T-cell (primary cell): Measurements from ENCODE around the gene KCNN2. TPM values are rescaled to one million over a fixed set of nuclear protein-coding genes. Genes with fewer than 3 reads are reported as not detected.

Experiments used
- ATAC-seq, 4 experiments: fragments of 200-7000 bp in 3 of 4; fragments of 150-1000 bp in 1 of 4; cut with Tn5 transposase; replicated peaks in 1 of 4; 1 replicate in 3 of 4; 2 replicates in 1 of 4; pipeline ENCODE4 v1.10.0; 2021; ENCODE audit warnings: moderate library complexity in 3 of 4, mild to moderate bottlenecking in 2 of 4, moderate number of reproducible peaks in 1 of 4
- CTCF ChIA-PET, 2 donors: fragments of 300-600 bp; sonication (Branson Sonifier 250); formaldehyde crosslinking; loops; one replicate each; lab custom pipeline; 2022; ENCODE audit warnings: antibody characterized with exemption in 2 of 2; lab: Charles Lee
- POLR2A ChIA-PET, 2 donors: fragments of 300-600 bp; sonication (Branson Sonifier 250); formaldehyde crosslinking; loops; one replicate each; lab custom pipeline; 2022; ENCODE audit warnings: antibody characterized with exemption in 2 of 2; lab: Charles Lee
- DNase-seq, 35 experiments: peaks; one replicate each; pipeline versions ENCODE4 v3.0.0 to v3.0.0-alpha.2; 2013 to 2023
- H3K27ac ChIP-seq: one replicate; pipeline ENCODE4 v1.5.1; 2013; ENCODE audit warnings: low read length
- H3K27me3 ChIP-seq, 2 experiments: replicated peaks in 1 of 2; 1 replicate in 1 of 2; 2 replicates in 1 of 2; pipeline versions ENCODE4 v1.6.1 to v1.7.0; 2013; ENCODE audit warnings: low read length in 1 of 2, mixed read lengths in 1 of 2; ENCODE audit not compliant: control insufficient read depth in 2 of 2, insufficient read depth in 2 of 2; ENCODE audit errors: extremely low read depth in 1 of 2
- H3K36me3 ChIP-seq, 2 donors: 1 replicate in 1 of 2; 2 replicates in 1 of 2; pipeline versions ENCODE4 v1.6.1 to v1.7.0; 2013; ENCODE audit warnings: low read length in 1 of 2; ENCODE audit not compliant: control insufficient read depth in 2 of 2, insufficient read depth in 1 of 2; ENCODE audit errors: extremely low read depth in 1 of 2
- H3K4me1 ChIP-seq, 2 experiments: 1 replicate in 1 of 2; 2 replicates in 1 of 2; pipeline versions ENCODE4 v1.6.1 to v1.7.0; 2013; ENCODE audit warnings: low read length in 2 of 2, mixed read lengths in 1 of 2; ENCODE audit not compliant: insufficient read depth in 2 of 2, control insufficient read depth in 1 of 2; ENCODE audit errors: extremely low read depth in 1 of 2
- H3K4me3 ChIP-seq, 2 donors: 1 replicate in 1 of 2; 2 replicates in 1 of 2; pipeline versions ENCODE4 v1.5.1 to v1.7.0; 2013; ENCODE audit warnings: mild to moderate bottlenecking in 2 of 2, low read length in 1 of 2, moderate library complexity in 1 of 2; ENCODE audit not compliant: control insufficient read depth in 1 of 2; ENCODE audit errors: extremely low read depth in 1 of 2
- H3K9me3 ChIP-seq: 2 replicates; pipeline ENCODE4 v1.7.0; 2013
- H3K27ac Mint-ChIP-seq, 2 donors: one replicate each; pipeline ENCODE4 v1.8.0; 2020 to 2021; ENCODE audit warnings: mild to moderate bottlenecking in 2 of 2, mixed read lengths in 2 of 2
- H3K27me3 Mint-ChIP-seq, 2 donors: one replicate each; pipeline ENCODE4 v1.8.0; 2021 to 2022; ENCODE audit warnings: mixed read lengths in 2 of 2
- H3K36me3 Mint-ChIP-seq: one replicate; pipeline ENCODE4 v1.8.0; 2021; ENCODE audit warnings: mixed read lengths
- H3K4me1 Mint-ChIP-seq, 3 donors: one replicate each; pipeline ENCODE4 v1.8.0; 2020 to 2022; ENCODE audit warnings: mixed read lengths in 3 of 3, mild to moderate bottlenecking in 1 of 3
- H3K4me3 Mint-ChIP-seq, 3 donors: one replicate each; pipeline ENCODE4 v1.8.0; 2020 to 2022; ENCODE audit warnings: mild to moderate bottlenecking in 3 of 3, mixed read lengths in 3 of 3, moderate library complexity in 3 of 3
- H3K9me3 Mint-ChIP-seq, 3 donors: one replicate each; pipeline ENCODE4 v1.8.0; 2020 to 2022; ENCODE audit warnings: mixed read lengths in 3 of 3
- WGBS: methylation state at CpG from one replicate; pipeline ENCODE4 v1.1.5; 2013; ENCODE audit warnings: missing lambda C conversion rate; ENCODE audit not compliant: insufficient coverage; 5-methylcytosine and 5-hydroxymethylcytosine counted together
- total RNA-seq, 35 experiments: library from RNA in 6 of 35; stranded (reverse) in 6 of 35; fragments of 120-200 nt in 1 of 35; gene quantifications; one replicate each; pipeline versions ENCODE4 v1.2.1 to v1.2.4 and lab custom pipeline; 2013 to 2026

Gene KCNN2
- total RNA-seq, 5 donors from 2014 or later (not counting 1 experiment from before 2014, with no cell fraction given) = not detected

DNA sequence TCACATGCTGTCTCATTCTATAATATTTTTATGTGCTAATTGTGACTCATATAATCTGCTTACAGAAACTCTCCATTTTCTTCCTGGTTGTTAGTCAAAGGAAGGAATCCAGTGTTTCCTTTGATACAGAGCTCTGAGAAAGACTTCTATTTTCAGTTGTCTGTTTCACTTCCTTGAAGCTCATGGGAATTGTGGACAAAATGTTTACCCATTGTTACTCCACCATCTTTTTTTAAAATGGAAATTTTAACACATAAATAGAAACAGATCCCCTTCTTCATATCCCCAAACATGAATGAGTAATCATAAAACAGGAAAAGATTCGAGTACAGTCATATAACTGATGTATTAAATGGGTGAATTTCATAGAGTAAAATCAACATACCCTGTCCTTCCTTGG lies 42.0 kb upstream of the KCNN2 start:
- ChIA-PET CTCF (interaction anchor here in 1 of 2 donors (0.7 kb wide), 1 partner anchor 15 kb away, joined by 8 read pairs; no protein-coding TSS in a partner anchor), POLR2A (no interaction called here)
- no peak for DNase-seq
- Histone ChIP-seq H3K27me3 (no peaks in the 10 kb centered on the region), H3K27ac (no peak overlapping the region), H3K9me3 (no peaks in the 10 kb centered on the region), H3K36me3 (no peaks in the 10 kb centered on the region), H3K4me3 (no peak overlapping the region), H3K4me1 (no peaks in the 10 kb centered on the region)
- H3K36me3 Mint-ChIP-seq = no peaks in the 10 kb centered on the region
- H3K9me3 Mint-ChIP-seq = no peaks in the 10 kb centered on the region
- no peak for ATAC-seq
- H3K27ac Mint-ChIP-seq = no peak overlapping the region
- no CpG with 5 or more reads among the region's 1 CpG for WGBS
- H3K4me1 Mint-ChIP-seq = no peaks in the 10 kb centered on the region
- H3K4me3 Mint-ChIP-seq = no peak overlapping the region
- no peaks in the 10 kb centered on the region for H3K27me3 Mint-ChIP-seq

- H3K4me1 ChIP-seq = no peaks in the 10 kb centered on the region
Observed at GRCh38 chr5:114324282-114324681, 37.6 kb upstream of the KCNN2 start.

GRCh38 chr5:114325541-114325940 lies 36.3 kb upstream of the KCNN2 start:
- ATAC-seq = no peak
- H3K9me3 ChIP-seq = no peaks in the 10 kb centered on the region

More at GRCh38 chr5:114324282-114324681, 37.6 kb upstream of the KCNN2 start:
- Histone ChIP-seq H3K9me3 (no peaks in the 10 kb centered on the region), H3K36me3 (no peaks in the 10 kb centered on the region), H3K27ac (no peak overlapping the region), H3K4me3 (no peak overlapping the region), H3K27me3 (no peaks in the 10 kb centered on the region)
- H3K9me3 Mint-ChIP-seq = no peaks in the 10 kb centered on the region
- no peak for DNase-seq
- H3K27ac Mint-ChIP-seq = no peak overlapping the region
- no peaks in the 10 kb centered on the region for H3K36me3 Mint-ChIP-seq
- no peaks in the 10 kb centered on the region for H3K27me3 Mint-ChIP-seq
- ChIA-PET POLR2A (no interaction called here), CTCF (no interaction called here)
- H3K4me1 Mint-ChIP-seq = no peaks in the 10 kb centered on the region
- WGBS = no CpG with 5 or more reads among the region's 1 CpG
- ATAC-seq = no peak
- H3K4me3 Mint-ChIP-seq = no peak overlapping the region

DNA sequence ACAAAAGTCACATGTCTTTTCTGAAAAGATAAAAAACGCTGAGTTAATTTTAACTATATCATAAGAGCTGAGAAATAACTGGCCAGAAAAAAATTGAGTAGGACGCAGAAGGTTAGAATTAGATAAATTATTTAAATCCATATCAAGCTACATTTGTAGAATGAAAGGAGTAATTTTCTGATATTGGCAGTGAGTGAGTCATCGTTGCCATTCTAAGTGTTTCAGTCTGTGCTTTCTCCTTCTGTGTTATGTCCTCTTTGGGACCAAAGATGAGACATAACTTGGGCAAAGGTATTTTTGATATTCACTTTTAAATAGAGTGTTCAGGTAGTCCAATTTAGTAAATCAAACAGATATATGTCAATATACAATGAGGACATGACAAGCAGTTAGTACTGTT lies 34.4 kb upstream of the KCNN2 start:
- H3K27me3 Mint-ChIP-seq = no peaks in the 10 kb centered on the region
- POLR2A ChIA-PET = no interaction called here

More at GRCh38 chr5:114325541-114325940, 36.3 kb upstream of the KCNN2 start:
- DNase-seq = no peak
- Mint-ChIP-seq H3K36me3 (no peaks in the 10 kb centered on the region), H3K4me1 (no peaks in the 10 kb centered on the region), H3K9me3 (no peaks in the 10 kb centered on the region), H3K27ac (no peak overlapping the region), H3K4me3 (no peak overlapping the region), H3K27me3 (no peaks in the 10 kb centered on the region)
- H3K4me1 ChIP-seq = no peaks in the 10 kb centered on the region
- no peak overlapping the region for H3K4me3 ChIP-seq
- H3K36me3 ChIP-seq = no peaks in the 10 kb centered on the region
- no peaks in the 10 kb centered on the region for H3K27me3 ChIP-seq
- WGBS = 20% methylated on average over 1 of the region's 3 CpGs
- ChIA-PET POLR2A (no interaction called here), CTCF (no interaction called here)
- no peak overlapping the region for H3K27ac ChIP-seq

GRCh38 chr5:114327987-114328386 lies 33.9 kb upstream of the KCNN2 start:
- Mint-ChIP-seq H3K36me3 (no peaks in the 10 kb centered on the region), H3K4me1 (no peaks in the 10 kb centered on the region), H3K27ac (no peak overlapping the region), H3K4me3 (no peak overlapping the region), H3K27me3 (no peaks in the 10 kb centered on the region), H3K9me3 (no peaks in the 10 kb centered on the region)
- Histone ChIP-seq H3K27ac (no peak overlapping the region), H3K36me3 (no peaks in the 10 kb centered on the region), H3K4me3 (no peak overlapping the region), H3K9me3 (no peaks in the 10 kb centered on the region), H3K4me1 (no peaks in the 10 kb centered on the region), H3K27me3 (no peaks in the 10 kb centered on the region)
- ATAC-seq = no peak
- CTCF ChIA-PET = no interaction called here
- no peak for DNase-seq
- POLR2A ChIA-PET = no interaction called here
- WGBS = no CpG with 5 or more reads among the region's 3 CpGs

More for the DNA sequence above, 34.4 kb upstream of the KCNN2 start:
- Mint-ChIP-seq H3K9me3 (no peaks in the 10 kb centered on the region), H3K36me3 (no peaks in the 10 kb centered on the region), H3K4me3 (no peak overlapping the region), H3K27ac (no peak overlapping the region), H3K4me1 (no peaks in the 10 kb centered on the region)
- no peaks in the 10 kb centered on the region for H3K27me3 ChIP-seq
- H3K9me3 ChIP-seq = no peaks in the 10 kb centered on the region
- WGBS = no CpG with 5 or more reads among the region's 3 CpGs
- no peaks in the 10 kb centered on the region for H3K36me3 ChIP-seq
- no peak overlapping the region for H3K4me3 ChIP-seq
- no peak overlapping the region for H3K27ac ChIP-seq
- ATAC-seq (no peak), DNase-seq (no peak)
- CTCF ChIA-PET = no interaction called here
- no peaks in the 10 kb centered on the region for H3K4me1 ChIP-seq

GRCh38 chr5:114330916-114331531 lies 30.8 kb upstream of the KCNN2 start:
- Histone ChIP-seq H3K4me1 (no peaks in the 10 kb centered on the region), H3K36me3 (no peaks in the 10 kb centered on the region), H3K27ac (no peak overlapping the region), H3K4me3 (no peak overlapping the region), H3K27me3 (no peaks in the 10 kb centered on the region), H3K9me3 (no peaks in the 10 kb centered on the region)
- no peaks in the 10 kb centered on the region for H3K36me3 Mint-ChIP-seq
- ChIA-PET POLR2A (no interaction called here), CTCF (interaction anchor here in 1 of 2 donors (0.5 kb wide), 1 partner anchor 1164 kb away, joined by 3 read pairs; no protein-coding TSS in a partner anchor)
- no peak for ATAC-seq
- H3K4me1 Mint-ChIP-seq = no peaks in the 10 kb centered on the region
- H3K27ac Mint-ChIP-seq = no peak overlapping the region
- H3K4me3 Mint-ChIP-seq = no peak overlapping the region
- DNase-seq = no peak
- WGBS = 77% methylated on average over 5 of the region's 7 CpGs
- peaks cover 0 to 5% (median 0%) of the 10 kb centered on the region in 3 donors for H3K9me3 Mint-ChIP-seq
- H3K27me3 Mint-ChIP-seq = no peaks in the 10 kb centered on the region
